GM18511 (cell line): ENCODE data around the gene DPYD.

Source experiments
- ATAC-seq: cut with Tn5 transposase; IDR thresholded peaks from one replicate; pipeline ENCODE4 v1.9.1; 2021; ENCODE audit warnings: mild to moderate bottlenecking, moderate library complexity; ENCODE audit not compliant: unreplicated experiment

DPYD gene

GRCh38 chr1:97332716-97333115 is 588.1 kb downstream of the DPYD start:
- ATAC-seq: no peak

GRCh38 chr1:97331165-97331564 is 589.7 kb downstream of the DPYD start:
- ATAC-seq: no peak

- ATAC-seq: no peak
Observed at GRCh38 chr1:97314685-97315084, 606.1 kb downstream of the DPYD start.

GRCh38 chr1:97308131-97308530 is 612.7 kb downstream of the DPYD start:
- no peak for ATAC-seq

- ATAC-seq: no peak
Observed at GRCh38 chr1:97307568-97307967, 613.3 kb downstream of the DPYD start.

- no peak for ATAC-seq
Observed at GRCh38 chr1:97307151-97307550, 613.7 kb downstream of the DPYD start.

GRCh38 chr1:97306504-97306903 is 614.3 kb downstream of the DPYD start:
- ATAC-seq: no peak

GRCh38 chr1:97304366-97304765 is 616.5 kb downstream of the DPYD start:
- ATAC-seq: no peak

- ATAC-seq: no peak
Observed at GRCh38 chr1:97298966-97299365, 621.9 kb downstream of the DPYD start.

- no peak for ATAC-seq
Observed at GRCh38 chr1:97297611-97298010, 623.2 kb downstream of the DPYD start.

- no peak for ATAC-seq
Observed at GRCh38 chr1:97281962-97282361, 638.9 kb downstream of the DPYD start.

- ATAC-seq: no peak
Observed at GRCh38 chr1:97277891-97278654, 642.8 kb downstream of the DPYD start.

- ATAC-seq: no peak
Observed at GRCh38 chr1:97271916-97272788, 648.7 kb downstream of the DPYD start.

GRCh38 chr1:97270508-97271307 is 650.1 kb downstream of the DPYD start:
- ATAC-seq: no peak

- no peak for ATAC-seq
Observed at GRCh38 chr1:97265630-97266029, 655.2 kb downstream of the DPYD start.

- no peak for ATAC-seq
Observed at GRCh38 chr1:97262842-97263241, 658.0 kb downstream of the DPYD start.

GRCh38 chr1:97258597-97258996 is 662.2 kb downstream of the DPYD start:
- no peak for ATAC-seq

- ATAC-seq: peak; percentile 62
Observed at GRCh38 chr1:97254731-97255463, 665.9 kb downstream of the DPYD start.

- no peak for ATAC-seq
Observed at GRCh38 chr1:97252925-97253324, 667.9 kb downstream of the DPYD start.

- no peak for ATAC-seq
Observed at GRCh38 chr1:97252076-97252475, 668.8 kb downstream of the DPYD start.

- no peak for ATAC-seq
Observed at GRCh38 chr1:97247196-97247595, 673.6 kb downstream of the DPYD start.
